HFF-Myc (cell line): ENCODE data around the gene RAB3D.

ENCODE experiments used
- DNase-seq: peaks from one replicate; pipeline ENCODE4 v3.0.0-alpha.2; 2011; ENCODE audit warnings: low read depth; ENCODE audit errors: extremely low read depth
- H3K4me3 ChIP-seq: replicated peaks from 2 replicates; pipeline ENCODE4 v1.5.1; 2011; ENCODE audit warnings: low read depth, mild to moderate bottlenecking, control low read depth, low read length
- TF ChIP-seq, protein P1 (sequence below): IDR thresholded peaks from 2 replicates; pipeline ENCODE4 v1.5.1; 2012; ENCODE audit warnings: mild to moderate bottlenecking, low read depth, low read length, control low read depth; ENCODE audit errors: missing control alignments

The RAB3D gene

GRCh38 chr19:11339254-11340098 lies at the start of gene RAB3D:
TSS of gene RAB3D (minus strand) at chr19:11339657. CDS start at chr19:11337399, 2,258 bp downstream.
- H3K4me3 ChIP-seq = peak within 1 kb of the TSS; percentile 23
- DNase-seq = peak; percentile 53
- TF ChIP-seq, protein P1, sequence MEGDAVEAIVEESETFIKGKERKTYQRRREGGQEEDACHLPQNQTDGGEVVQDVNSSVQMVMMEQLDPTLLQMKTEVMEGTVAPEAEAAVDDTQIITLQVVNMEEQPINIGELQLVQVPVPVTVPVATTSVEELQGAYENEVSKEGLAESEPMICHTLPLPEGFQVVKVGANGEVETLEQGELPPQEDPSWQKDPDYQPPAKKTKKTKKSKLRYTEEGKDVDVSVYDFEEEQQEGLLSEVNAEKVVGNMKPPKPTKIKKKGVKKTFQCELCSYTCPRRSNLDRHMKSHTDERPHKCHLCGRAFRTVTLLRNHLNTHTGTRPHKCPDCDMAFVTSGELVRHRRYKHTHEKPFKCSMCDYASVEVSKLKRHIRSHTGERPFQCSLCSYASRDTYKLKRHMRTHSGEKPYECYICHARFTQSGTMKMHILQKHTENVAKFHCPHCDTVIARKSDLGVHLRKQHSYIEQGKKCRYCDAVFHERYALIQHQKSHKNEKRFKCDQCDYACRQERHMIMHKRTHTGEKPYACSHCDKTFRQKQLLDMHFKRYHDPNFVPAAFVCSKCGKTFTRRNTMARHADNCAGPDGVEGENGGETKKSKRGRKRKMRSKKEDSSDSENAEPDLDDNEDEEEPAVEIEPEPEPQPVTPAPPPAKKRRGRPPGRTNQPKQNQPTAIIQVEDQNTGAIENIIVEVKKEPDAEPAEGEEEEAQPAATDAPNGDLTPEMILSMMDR = no peak

DNA sequence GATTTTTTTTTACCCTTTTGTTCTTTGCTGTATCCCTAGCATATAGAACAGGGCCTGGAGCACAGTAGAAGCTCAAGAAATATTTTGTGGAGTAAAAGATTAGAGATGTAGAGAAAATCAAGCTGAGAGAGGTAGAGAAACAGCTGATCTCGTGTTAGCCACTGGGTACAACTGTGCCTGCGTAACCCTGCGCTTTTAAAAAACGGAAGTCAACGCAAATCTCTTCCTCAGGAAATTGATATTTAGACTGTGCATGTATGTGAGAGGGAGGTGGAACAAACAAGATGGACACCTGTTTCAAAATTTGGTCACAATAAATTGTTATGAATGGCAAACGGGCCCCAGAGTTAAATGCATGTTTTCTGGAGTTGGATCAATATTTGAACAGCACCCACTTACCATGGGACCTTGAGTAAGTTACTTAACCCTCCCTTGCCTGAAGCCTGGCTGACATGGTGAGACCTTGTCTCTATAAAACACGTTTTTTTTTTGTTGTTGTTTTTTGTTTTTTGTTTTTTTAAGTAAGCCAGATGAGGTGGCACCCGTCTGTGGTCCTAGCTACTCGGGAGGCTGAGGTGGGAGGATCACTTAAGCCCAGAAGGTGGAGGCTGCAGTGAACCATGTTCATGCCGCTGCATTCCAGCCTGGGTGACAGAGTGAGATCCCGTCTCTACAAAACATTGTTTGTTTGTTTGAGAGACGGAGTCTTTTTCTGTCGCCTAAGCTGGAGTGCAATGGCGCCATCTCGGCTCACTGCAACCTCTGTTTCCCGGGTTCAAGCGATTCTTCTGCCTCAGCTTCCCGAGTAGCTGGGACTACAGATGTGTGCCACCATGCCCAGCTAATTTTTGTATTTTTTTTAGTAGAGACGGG lies 47.9 kb upstream of the RAB3D start:
- TF ChIP-seq, protein P1 = no peak
- H3K4me3 ChIP-seq = no peak overlapping the region
- no peak for DNase-seq

DNA sequence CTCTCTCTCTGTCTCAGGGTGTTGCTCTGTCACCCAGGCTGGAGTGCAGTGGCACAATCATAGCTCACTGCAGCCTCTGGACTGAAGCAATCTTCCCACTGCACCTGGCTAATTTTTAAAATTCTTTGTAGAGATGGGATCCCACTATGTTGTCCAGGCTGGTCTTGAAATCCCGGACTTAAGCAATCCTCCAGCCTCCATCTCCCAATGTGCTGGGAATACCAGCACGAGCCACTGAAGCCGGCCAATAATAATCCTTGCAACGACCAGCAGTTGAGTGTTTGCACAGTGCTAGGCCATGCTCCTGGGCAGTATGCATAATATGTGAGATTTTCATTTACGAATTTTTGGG lies 45.3 kb upstream of the RAB3D start:
- no peak overlapping the region for H3K4me3 ChIP-seq
- TF ChIP-seq, protein P1 = no peak
- DNase-seq = no peak

GRCh38 chr19:11383706-11384048 lies 44.2 kb upstream of the RAB3D start:
- TF ChIP-seq, protein P1 = no peak
- no peak for DNase-seq
- no peak overlapping the region for H3K4me3 ChIP-seq

GRCh38 chr19:11382898-11383705 lies 43.6 kb upstream of the RAB3D start:
- DNase-seq = no peak
- H3K4me3 ChIP-seq = no peak overlapping the region
- TF ChIP-seq, protein P1 = peak; percentile 76
